Frontal cortex (tissue), 4 donors: ENCODE results near the gene SV2C. TPM values are rescaled to one million over a fixed set of nuclear protein-coding genes. Genes with fewer than 3 reads are reported as not detected.

Source experiments
- DNase-seq, 2 donors: peaks; one replicate each; pipeline ENCODE4 v3.0.0; 2012; ENCODE audit warnings: low spot score in 2 of 2
- FAIRE-seq: peaks from 2 replicates; lab custom pipeline; 2012; peaks lifted over from hg19 to GRCh38; lab: Jason Lieb, UNC
- small RNA-seq: library from RNA; depleted of rRNA; stranded (forward); fragments of <200 nt; gene quantifications from one replicate; pipeline ENCODE3, GENCODE V24; 2014
- total RNA-seq: library from RNA; depleted of rRNA; stranded (reverse); fragments of >200 nt; gene quantifications from one replicate; pipeline ENCODE4 v1.2.3, GENCODE V29; 2014
- donor health status: control.
- donor health status: control.
- donor health status: control.

Gene SV2C
- total RNA-seq, 1 donor from 2014 or later: 2.9 TPM

DNA sequence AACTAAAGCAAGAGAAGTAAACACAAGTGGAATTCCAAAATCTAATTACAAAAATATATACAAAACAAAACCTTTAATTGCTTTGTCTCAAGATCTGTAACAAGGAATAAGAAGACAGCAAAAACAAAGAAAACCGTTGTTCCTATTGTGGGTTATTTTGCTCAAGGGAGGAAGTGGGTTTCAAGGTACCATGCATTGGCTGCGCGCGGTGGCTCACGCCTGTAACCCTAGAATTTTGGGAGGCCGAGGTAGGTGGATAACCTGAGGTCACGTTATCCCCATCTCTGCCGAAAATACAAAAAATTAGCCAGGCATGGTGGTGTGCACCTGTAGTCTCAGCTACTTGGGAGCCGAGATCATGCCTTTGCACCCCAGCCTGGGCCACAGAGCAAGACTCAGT is 307.8 kb downstream of the SV2C start:
- no peak for DNase-seq
- FAIRE-seq: no peak

GRCh38 chr5:76393035-76393680 is 310.0 kb downstream of the SV2C start:
- FAIRE-seq (no peak), DNase-seq (no peak)

GRCh38 chr5:76397200-76397599 is 314.0 kb downstream of the SV2C start:
- FAIRE-seq: no peak
- DNase-seq: no peak

DNA sequence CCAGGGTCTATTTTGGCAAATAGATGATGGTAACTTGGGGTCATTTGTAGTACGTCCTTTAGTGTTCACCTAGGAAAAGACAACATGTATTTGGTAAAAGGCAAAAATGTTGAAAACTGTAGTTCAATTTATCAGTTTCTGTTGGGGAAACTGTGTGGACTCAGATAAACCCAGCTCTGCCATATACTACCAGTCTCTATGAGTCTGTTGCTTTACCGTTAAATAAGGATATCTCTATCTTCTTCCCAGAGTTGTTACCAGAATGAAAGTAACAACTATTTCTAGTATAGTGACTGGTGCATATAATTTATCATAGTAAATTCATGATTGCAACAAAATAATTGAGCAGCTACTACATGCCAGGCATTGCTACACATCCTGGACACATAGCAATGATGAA is 316.1 kb downstream of the SV2C start:
- no peak for FAIRE-seq
- no peak for DNase-seq

GRCh38 chr5:76400466-76400865 is 317.3 kb downstream of the SV2C start:
- FAIRE-seq (no peak), DNase-seq (no peak)

- DNase-seq (no peak), FAIRE-seq (no peak)
Observed at GRCh38 chr5:76401801-76402250, 318.6 kb downstream of the SV2C start.

GRCh38 chr5:76402251-76402885 is 319.2 kb downstream of the SV2C start:
- DNase-seq: no peak
- no peak for FAIRE-seq

GRCh38 chr5:76402886-76403765 is 319.9 kb downstream of the SV2C start, which contains the start of gene IQGAP2:
Gene IQGAP2, plus strand, starts transcription at chr5:76403285. Its CDS starts 261 bp downstream, at chr5:76403546.
- peak; percentile 65 to 70 for DNase-seq
- no peak for FAIRE-seq

Small RNA genes lying within 50 kb of the gene (small RNA-seq; reads per million reads assigned to genes)
- gene AC113404.2: not detected
- not detected for gene RNA5SP186
